K562 (cell line): Measurements from ENCODE around the gene ZNRF1. TPM values are rescaled to one million over a fixed set of nuclear protein-coding genes. Genes with fewer than 3 reads are reported as not detected.

ENCODE experiments used
- CHD2 ChIP-seq: IDR thresholded peaks from 2 replicates; pipeline ENCODE4 v1.6.1; 2011; ENCODE audit warnings: low read depth, low read length
- HNRNPL ChIP-seq: fragments of 200-400 bp; formaldehyde crosslinking; IDR thresholded peaks from 2 replicates; pipeline ENCODE4 v1.6.1; 2017; ENCODE audit warnings: low read depth, mild to moderate bottlenecking, low read length
- MYBL2 ChIP-seq, 2 experiments: fragments of 450-650 bp in 1 of 2; sonication (generic) in 1 of 2; formaldehyde crosslinking in 1 of 2; IDR thresholded peaks; 2 replicates each; pipeline versions ENCODE4 v1.6.1 to v1.8.1; 2017 to 2022; ENCODE audit warnings: borderline replicate concordance in 1 of 2, inconsistent platforms in 1 of 2, low read depth in 1 of 2, mild to moderate bottlenecking in 1 of 2, missing genetic modification reagents in 1 of 2, moderate library complexity in 1 of 2
- NONO ChIP-seq, 2 experiments: fragments of 200-400 bp in 1 of 2; fragments of 450-650 bp in 1 of 2; formaldehyde crosslinking in 1 of 2; IDR thresholded peaks; 2 replicates each; pipeline ENCODE4 v1.6.1; 2017; ENCODE audit warnings: low read depth in 2 of 2, mild to moderate bottlenecking in 2 of 2, moderate library complexity in 2 of 2, low read length in 1 of 2
- TCF7 ChIP-seq: sonication (generic); IDR thresholded peaks from 2 replicates; pipeline ENCODE4 v1.6.1; 2016; ENCODE audit warnings: antibody characterized with exemption, borderline replicate concordance
- ZNF197 ChIP-seq: fragments of 200-800 bp; sonication (Bioruptor generic); IDR thresholded peaks from 2 replicates; pipeline ENCODE4 v1.6.1; 2016; ENCODE audit warnings: low read depth, missing genetic modification characterization, missing compliant biosample characterization
- polyA plus RNA-seq, 8 experiments: library from polyadenylated mRNA; depleted of rRNA in 4 of 8; stranded (reverse) in 5 of 8; unstranded in 3 of 8; fragments of >200 nt; fragmentation: Nextera tagmentation in 2 of 8; fragmentation: Illumina TruSeq in 1 of 8; extraction: Ambion mirVana in 2 of 8; extraction: Trizol in 1 of 8; gene quantifications; 2 replicates each; pipeline versions ENCODE4 v1.2.1 to v1.2.3, GENCODE V29; 2011 to 2014; ENCODE audit warnings: inconsistent platforms in 1 of 8, missing spikeins in 1 of 8
- total RNA-seq, 7 experiments: library from RNA; depleted of rRNA in 6 of 7; stranded (reverse); fragments of >200 nt in 6 of 7; fragmentation: Illumina TruSeq in 2 of 7; extraction: Trizol in 2 of 7; gene quantifications; 2 replicates each; pipeline versions ENCODE4 v1.2.1 to v1.2.3, GENCODE V29; 2011 to 2021; ENCODE audit warnings: low replicate concordance in 1 of 7
- TF ChIP-seq, protein P1 (sequence below): fragments of 450-650 bp; IDR thresholded peaks from 2 replicates; pipeline ENCODE4 v1.6.1; 2016; ENCODE audit warnings: mild to moderate bottlenecking, moderate library complexity
- TF ChIP-seq, protein P2 (sequence below), 2 experiments: fragments of 450-650 bp; formaldehyde crosslinking in 1 of 2; IDR thresholded peaks; 2 replicates each; pipeline versions ENCODE4 v1.4.0 to v1.6.1; 2014 to 2020; ENCODE audit warnings: mild to moderate bottlenecking in 2 of 2, borderline replicate concordance in 1 of 2, low read depth in 1 of 2

The ZNRF1 gene
- total and polyA plus RNA-seq, 9 of the 15 experiments (the other 6 are each of a cell fraction or from before 2014, with no cell fraction given), result 9.5 to 37.7 (median 20.0) TPM

DNA sequence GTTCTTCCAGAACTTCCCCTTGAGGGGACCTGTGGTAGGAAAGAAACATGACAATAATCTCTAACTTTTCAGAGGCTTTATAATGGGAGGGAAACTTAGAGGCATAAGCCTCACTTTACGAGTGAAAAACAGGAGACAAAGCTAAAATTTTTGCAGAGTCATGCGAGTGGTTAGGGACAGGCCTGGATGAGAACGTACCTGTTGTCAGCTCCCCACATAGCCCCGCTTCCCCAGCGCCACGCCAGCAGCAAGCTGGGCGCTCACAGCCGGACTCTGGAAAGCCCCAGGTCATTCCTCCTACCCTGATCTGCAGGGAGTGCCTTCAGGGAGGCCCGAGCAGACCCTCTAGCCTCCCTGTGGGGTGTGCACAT is 64.1 kb downstream of the ZNRF1 start (continued):
- TF ChIP-seq, protein P1, sequence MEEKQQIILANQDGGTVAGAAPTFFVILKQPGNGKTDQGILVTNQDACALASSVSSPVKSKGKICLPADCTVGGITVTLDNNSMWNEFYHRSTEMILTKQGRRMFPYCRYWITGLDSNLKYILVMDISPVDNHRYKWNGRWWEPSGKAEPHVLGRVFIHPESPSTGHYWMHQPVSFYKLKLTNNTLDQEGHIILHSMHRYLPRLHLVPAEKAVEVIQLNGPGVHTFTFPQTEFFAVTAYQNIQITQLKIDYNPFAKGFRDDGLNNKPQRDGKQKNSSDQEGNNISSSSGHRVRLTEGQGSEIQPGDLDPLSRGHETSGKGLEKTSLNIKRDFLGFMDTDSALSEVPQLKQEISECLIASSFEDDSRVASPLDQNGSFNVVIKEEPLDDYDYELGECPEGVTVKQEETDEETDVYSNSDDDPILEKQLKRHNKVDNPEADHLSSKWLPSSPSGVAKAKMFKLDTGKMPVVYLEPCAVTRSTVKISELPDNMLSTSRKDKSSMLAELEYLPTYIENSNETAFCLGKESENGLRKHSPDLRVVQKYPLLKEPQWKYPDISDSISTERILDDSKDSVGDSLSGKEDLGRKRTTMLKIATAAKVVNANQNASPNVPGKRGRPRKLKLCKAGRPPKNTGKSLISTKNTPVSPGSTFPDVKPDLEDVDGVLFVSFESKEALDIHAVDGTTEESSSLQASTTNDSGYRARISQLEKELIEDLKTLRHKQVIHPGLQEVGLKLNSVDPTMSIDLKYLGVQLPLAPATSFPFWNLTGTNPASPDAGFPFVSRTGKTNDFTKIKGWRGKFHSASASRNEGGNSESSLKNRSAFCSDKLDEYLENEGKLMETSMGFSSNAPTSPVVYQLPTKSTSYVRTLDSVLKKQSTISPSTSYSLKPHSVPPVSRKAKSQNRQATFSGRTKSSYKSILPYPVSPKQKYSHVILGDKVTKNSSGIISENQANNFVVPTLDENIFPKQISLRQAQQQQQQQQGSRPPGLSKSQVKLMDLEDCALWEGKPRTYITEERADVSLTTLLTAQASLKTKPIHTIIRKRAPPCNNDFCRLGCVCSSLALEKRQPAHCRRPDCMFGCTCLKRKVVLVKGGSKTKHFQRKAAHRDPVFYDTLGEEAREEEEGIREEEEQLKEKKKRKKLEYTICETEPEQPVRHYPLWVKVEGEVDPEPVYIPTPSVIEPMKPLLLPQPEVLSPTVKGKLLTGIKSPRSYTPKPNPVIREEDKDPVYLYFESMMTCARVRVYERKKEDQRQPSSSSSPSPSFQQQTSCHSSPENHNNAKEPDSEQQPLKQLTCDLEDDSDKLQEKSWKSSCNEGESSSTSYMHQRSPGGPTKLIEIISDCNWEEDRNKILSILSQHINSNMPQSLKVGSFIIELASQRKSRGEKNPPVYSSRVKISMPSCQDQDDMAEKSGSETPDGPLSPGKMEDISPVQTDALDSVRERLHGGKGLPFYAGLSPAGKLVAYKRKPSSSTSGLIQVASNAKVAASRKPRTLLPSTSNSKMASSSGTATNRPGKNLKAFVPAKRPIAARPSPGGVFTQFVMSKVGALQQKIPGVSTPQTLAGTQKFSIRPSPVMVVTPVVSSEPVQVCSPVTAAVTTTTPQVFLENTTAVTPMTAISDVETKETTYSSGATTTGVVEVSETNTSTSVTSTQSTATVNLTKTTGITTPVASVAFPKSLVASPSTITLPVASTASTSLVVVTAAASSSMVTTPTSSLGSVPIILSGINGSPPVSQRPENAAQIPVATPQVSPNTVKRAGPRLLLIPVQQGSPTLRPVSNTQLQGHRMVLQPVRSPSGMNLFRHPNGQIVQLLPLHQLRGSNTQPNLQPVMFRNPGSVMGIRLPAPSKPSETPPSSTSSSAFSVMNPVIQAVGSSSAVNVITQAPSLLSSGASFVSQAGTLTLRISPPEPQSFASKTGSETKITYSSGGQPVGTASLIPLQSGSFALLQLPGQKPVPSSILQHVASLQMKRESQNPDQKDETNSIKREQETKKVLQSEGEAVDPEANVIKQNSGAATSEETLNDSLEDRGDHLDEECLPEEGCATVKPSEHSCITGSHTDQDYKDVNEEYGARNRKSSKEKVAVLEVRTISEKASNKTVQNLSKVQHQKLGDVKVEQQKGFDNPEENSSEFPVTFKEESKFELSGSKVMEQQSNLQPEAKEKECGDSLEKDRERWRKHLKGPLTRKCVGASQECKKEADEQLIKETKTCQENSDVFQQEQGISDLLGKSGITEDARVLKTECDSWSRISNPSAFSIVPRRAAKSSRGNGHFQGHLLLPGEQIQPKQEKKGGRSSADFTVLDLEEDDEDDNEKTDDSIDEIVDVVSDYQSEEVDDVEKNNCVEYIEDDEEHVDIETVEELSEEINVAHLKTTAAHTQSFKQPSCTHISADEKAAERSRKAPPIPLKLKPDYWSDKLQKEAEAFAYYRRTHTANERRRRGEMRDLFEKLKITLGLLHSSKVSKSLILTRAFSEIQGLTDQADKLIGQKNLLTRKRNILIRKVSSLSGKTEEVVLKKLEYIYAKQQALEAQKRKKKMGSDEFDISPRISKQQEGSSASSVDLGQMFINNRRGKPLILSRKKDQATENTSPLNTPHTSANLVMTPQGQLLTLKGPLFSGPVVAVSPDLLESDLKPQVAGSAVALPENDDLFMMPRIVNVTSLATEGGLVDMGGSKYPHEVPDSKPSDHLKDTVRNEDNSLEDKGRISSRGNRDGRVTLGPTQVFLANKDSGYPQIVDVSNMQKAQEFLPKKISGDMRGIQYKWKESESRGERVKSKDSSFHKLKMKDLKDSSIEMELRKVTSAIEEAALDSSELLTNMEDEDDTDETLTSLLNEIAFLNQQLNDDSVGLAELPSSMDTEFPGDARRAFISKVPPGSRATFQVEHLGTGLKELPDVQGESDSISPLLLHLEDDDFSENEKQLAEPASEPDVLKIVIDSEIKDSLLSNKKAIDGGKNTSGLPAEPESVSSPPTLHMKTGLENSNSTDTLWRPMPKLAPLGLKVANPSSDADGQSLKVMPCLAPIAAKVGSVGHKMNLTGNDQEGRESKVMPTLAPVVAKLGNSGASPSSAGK, result no peak
- TF ChIP-seq TCF7 (no peak), NONO (IDR thresholded peaks at IDR 0.05; ENCODE audit: low read depth in 2 of 2, low read length in 1 of 2) (no peak), MYBL2 (IDR thresholded peaks at IDR 0.05; ENCODE audit: low read depth) (no peak), MYBL2 (CRISPR knock-in tag; IDR thresholded peaks at IDR 0.05; ENCODE audit: borderline replicate concordance) (no peak), ZNF197 (CRISPR knock-in tag) (no peak), HNRNPL (no peak), CHD2 (no peak)
- TF ChIP-seq, protein P2, sequence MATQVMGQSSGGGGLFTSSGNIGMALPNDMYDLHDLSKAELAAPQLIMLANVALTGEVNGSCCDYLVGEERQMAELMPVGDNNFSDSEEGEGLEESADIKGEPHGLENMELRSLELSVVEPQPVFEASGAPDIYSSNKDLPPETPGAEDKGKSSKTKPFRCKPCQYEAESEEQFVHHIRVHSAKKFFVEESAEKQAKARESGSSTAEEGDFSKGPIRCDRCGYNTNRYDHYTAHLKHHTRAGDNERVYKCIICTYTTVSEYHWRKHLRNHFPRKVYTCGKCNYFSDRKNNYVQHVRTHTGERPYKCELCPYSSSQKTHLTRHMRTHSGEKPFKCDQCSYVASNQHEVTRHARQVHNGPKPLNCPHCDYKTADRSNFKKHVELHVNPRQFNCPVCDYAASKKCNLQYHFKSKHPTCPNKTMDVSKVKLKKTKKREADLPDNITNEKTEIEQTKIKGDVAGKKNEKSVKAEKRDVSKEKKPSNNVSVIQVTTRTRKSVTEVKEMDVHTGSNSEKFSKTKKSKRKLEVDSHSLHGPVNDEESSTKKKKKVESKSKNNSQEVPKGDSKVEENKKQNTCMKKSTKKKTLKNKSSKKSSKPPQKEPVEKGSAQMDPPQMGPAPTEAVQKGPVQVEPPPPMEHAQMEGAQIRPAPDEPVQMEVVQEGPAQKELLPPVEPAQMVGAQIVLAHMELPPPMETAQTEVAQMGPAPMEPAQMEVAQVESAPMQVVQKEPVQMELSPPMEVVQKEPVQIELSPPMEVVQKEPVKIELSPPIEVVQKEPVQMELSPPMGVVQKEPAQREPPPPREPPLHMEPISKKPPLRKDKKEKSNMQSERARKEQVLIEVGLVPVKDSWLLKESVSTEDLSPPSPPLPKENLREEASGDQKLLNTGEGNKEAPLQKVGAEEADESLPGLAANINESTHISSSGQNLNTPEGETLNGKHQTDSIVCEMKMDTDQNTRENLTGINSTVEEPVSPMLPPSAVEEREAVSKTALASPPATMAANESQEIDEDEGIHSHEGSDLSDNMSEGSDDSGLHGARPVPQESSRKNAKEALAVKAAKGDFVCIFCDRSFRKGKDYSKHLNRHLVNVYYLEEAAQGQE (IDR thresholded peaks at IDR 0.05; ENCODE audit: borderline replicate concordance), result no peak; the same call in 1 of the 2 replicates
- TF ChIP-seq, protein P2 (CRISPR knock-in tag; IDR thresholded peaks at IDR 0.05; ENCODE audit: low read depth), result no peak
